ENCODE measurements around the gene FRRS1.

GRCh38 chr1:99702221-99702620 lies 64.2 kb downstream of the FRRS1 start:
- TF ChIP-seq TAF1 (IDR thresholded peaks at IDR 0.05; ENCODE audit: borderline replicate concordance, insufficient read depth, low read length) (no peak), POLR2AphosphoS5 (IDR thresholded peaks at IDR 0.05; ENCODE audit: low read depth, low read length) (no peak)

Data from PFSK-1 (cell line).